K562 (cell line): ENCODE data around the gene CSNK1D. TPM values are rescaled to one million over a fixed set of nuclear protein-coding genes. Genes with fewer than 3 reads are reported as not detected.

Experiments used
- DNMT1 ChIP-seq: fragments of 450-650 bp; IDR thresholded peaks from 2 replicates; pipeline ENCODE4 v1.6.1; 2016; ENCODE audit warnings: antibody characterized with exemption, mild to moderate bottlenecking
- DPF2 ChIP-seq: fragments of 450-650 bp; IDR thresholded peaks from 2 replicates; pipeline ENCODE4 v1.6.1; 2016
- ETV6 ChIP-seq, 3 experiments: fragments of 150-350 bp in 1 of 3; sonication (generic) in 1 of 3; formaldehyde crosslinking in 1 of 3; IDR thresholded peaks; 2 replicates each; pipeline versions ENCODE4 v1.6.1 to v1.8.0; 2014 to 2022; ENCODE audit warnings: borderline replicate concordance in 2 of 3, low read depth in 2 of 3, antibody characterized with exemption in 1 of 3, low read length in 1 of 3, mild to moderate bottlenecking in 1 of 3, missing genetic modification reagents in 1 of 3
- JUND ChIP-seq, 2 experiments: IDR thresholded peaks; 2 replicates in 1 of 2; 3 replicates in 1 of 2; pipeline ENCODE4 v1.6.1; 2011; ENCODE audit warnings: borderline replicate concordance in 2 of 2, low read depth in 2 of 2, low read length in 2 of 2, improper control_type of control experiment in 1 of 2, missing biosample characterization in 1 of 2, missing genetic modification characterization in 1 of 2, missing genetic modification reagents in 1 of 2
- MYC ChIP-seq, 2 experiments: fragments of 250-450 bp in 1 of 2; sonication (Bioruptor Pico) in 1 of 2; IDR thresholded peaks; 2 replicates each; pipeline versions ENCODE4 v1.5.1 to v1.6.1; 2012 to 2021; ENCODE audit warnings: low read depth in 2 of 2, borderline replicate concordance in 1 of 2, improper control_type of control experiment in 1 of 2, low read length in 1 of 2, mild to moderate bottlenecking in 1 of 2, moderate library complexity in 1 of 2
- PURB ChIP-seq: sonication (generic); formaldehyde crosslinking; IDR thresholded peaks from 2 replicates; pipeline ENCODE4 v1.9.0; 2021; ENCODE audit warnings: low read depth, mild to moderate bottlenecking, missing genetic modification reagents
- PYGO2 ChIP-seq: fragments of 450-650 bp; IDR thresholded peaks from 2 replicates; pipeline ENCODE4 v1.6.1; 2016; ENCODE audit warnings: mild to moderate bottlenecking, missing genetic modification characterization, moderate library complexity, missing compliant biosample characterization
- ZNF263 ChIP-seq: sonication (generic); formaldehyde crosslinking; IDR thresholded peaks from 2 replicates; pipeline ENCODE4 v1.8.0; 2022; ENCODE audit warnings: mild to moderate bottlenecking, missing genetic modification reagents, borderline replicate concordance
- polyA plus RNA-seq, 8 experiments: library from polyadenylated mRNA; depleted of rRNA in 4 of 8; stranded (reverse) in 5 of 8; unstranded in 3 of 8; fragments of >200 nt; fragmentation: Nextera tagmentation in 2 of 8; fragmentation: Illumina TruSeq in 1 of 8; extraction: Ambion mirVana in 2 of 8; extraction: Trizol in 1 of 8; gene quantifications; 2 replicates each; pipeline versions ENCODE4 v1.2.1 to v1.2.3, GENCODE V29; 2011 to 2014; ENCODE audit warnings: inconsistent platforms in 1 of 8, missing spikeins in 1 of 8
- total RNA-seq, 7 experiments: library from RNA; depleted of rRNA in 6 of 7; stranded (reverse); fragments of >200 nt in 6 of 7; fragmentation: Illumina TruSeq in 2 of 7; extraction: Trizol in 2 of 7; gene quantifications; 2 replicates each; pipeline versions ENCODE4 v1.2.1 to v1.2.3, GENCODE V29; 2011 to 2021; ENCODE audit warnings: low replicate concordance in 1 of 7
- TF ChIP-seq, protein P1 (sequence below): fragments of 250-450 bp; sonication (Bioruptor Pico); IDR thresholded peaks from 2 replicates; pipeline ENCODE4 v1.5.0; 2021; ENCODE audit warnings: mild to moderate bottlenecking, moderate library complexity

Gene CSNK1D
- total and polyA plus RNA-seq, 9 of the 15 experiments (the other 6 are each of a cell fraction or from before 2014, with no cell fraction given) = 6.5 to 133 (median 41.3) TPM

DNA sequence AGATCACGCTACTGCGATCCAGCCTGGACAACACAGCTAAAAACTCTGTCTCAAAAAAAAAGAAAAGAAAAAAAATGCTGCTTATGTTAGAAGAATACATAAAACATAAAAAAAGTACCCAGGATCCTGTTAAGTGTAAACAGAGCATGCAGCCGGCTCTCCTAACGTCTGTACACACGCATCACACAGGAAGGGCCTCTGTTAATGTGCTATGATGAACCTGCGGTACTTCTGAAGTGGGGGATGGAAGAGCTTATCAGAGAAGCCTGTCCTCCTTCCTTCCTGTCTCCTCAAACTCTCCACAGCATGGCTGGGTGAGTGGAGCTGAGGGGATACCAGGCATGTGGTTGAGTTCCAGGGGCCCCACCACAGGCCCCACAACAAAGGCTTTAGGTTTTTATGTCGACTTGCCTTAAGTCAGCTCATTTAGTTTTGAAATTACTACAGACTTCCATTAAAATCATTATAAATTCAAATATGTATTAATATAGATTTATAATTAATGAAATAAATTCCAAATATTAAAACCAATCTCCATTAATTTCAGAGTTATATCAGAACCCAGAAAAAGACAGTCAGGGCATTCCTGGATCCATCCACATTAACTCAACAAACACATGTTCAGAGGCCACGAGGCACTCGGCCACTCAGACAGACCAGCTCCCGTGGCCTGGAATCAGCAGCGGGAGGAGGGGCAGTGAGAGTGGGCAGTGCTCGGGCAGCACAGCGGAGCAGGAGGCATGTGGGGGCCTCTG, 72.6 kb downstream of the CSNK1D start (continued):
- TF ChIP-seq, protein P1, sequence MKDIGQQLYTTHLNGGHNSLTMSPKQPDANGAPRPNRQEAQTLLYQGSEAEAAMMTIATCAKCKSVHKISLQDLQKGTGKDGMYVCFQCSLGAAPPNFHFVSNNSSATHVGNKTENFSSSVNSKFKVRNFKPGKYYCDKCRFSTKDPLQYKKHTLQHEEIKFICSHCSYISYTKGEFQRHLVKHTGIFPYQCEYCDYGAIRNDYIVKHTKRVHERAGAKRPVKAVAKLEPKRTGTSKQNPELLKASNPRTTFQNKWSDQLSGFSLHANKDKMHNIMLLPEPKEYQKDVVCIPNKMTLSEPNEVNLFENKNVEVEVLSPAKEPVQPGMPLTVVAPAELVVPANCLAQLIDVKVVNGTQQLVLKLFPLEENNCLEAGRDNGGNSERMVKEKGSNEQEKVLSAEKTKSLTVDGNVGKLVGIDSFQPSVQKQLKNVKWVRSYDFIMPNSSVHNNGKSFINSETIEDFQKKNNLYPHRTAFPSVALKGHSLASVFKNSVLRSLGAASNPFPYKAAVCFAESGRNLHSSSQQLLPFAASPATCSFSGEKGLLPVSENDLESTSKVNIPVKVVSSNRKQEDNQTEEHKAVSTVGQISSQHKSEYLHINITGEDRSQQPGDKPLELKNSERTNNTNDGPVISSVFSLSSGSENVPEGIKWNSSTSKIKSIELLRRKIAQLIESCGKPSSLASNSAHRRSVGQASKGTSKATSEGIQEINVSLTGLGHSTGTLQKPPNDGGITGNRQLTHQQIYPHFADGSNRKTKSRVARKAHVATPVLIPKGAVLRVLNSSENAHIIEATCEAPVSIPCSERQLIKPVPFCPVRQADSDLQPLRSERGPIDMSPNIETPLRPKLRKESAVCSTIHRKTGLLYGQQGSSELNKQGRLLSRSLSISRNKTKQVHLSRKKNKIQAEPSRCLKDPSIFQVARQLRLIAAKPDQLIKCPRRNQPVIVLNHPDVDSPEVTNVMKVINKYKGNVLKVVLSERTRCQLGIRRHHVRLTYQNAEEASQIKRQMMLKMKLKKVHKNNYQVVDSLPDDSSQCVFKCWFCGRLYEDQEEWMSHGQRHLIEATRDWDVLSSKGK (CRISPR knock-in tag) = no peak
- TF ChIP-seq PURB (CRISPR knock-in tag) = no peak
- TF ChIP-seq DPF2 = peak; percentile 80
- TF ChIP-seq DNMT1 = no peak
- TF ChIP-seq PYGO2 = 0 out of 2 replicates have a peak, but pooled peaks have one; percentile 44
- TF ChIP-seq MYC (IDR thresholded peaks at IDR 0.05; ENCODE audit: low read depth, low read length) = peak; percentile 84; the same call in 1 of the 2 replicates
- no peak for TF ChIP-seq MYC (CRISPR knock-in tag; IDR thresholded peaks at IDR 0.05; ENCODE audit: borderline replicate concordance, low read depth)
- peak; percentile 58 for TF ChIP-seq JUND (IDR thresholded peaks at IDR 0.05; ENCODE audit: borderline replicate concordance, low read depth, low read length)
- no peak; the same call in 2 of the 3 replicates for TF ChIP-seq JUND (tag; IDR thresholded peaks at IDR 0.05; ENCODE audit: borderline replicate concordance, low read depth, low read length)
- 0 out of 4 replicates have a peak, but pooled peaks of 1 of the 2 experiments have one; percentile 18 for TF ChIP-seq ETV6 (IDR thresholded peaks at IDR 0.05; ENCODE audit: borderline replicate concordance in 1 of 2, low read depth in 2 of 2, low read length in 1 of 2)
- no peak for TF ChIP-seq ETV6 (CRISPR knock-in tag; IDR thresholded peaks at IDR 0.05; ENCODE audit: borderline replicate concordance)
- no peak for TF ChIP-seq ZNF263 (CRISPR knock-in tag)
